Activated CD4-positive, alpha-beta T cell treated with anti-CD3 and anti-CD28 coated beads, Interleukin-2, amount 50 U/mL, for 4 hours (primary cell): ENCODE data around the gene CFAP57.

Source experiments
- DNase-seq, 2 experiments: peaks; one replicate each; pipeline ENCODE4 v3.0.0-alpha.2; 2020

CFAP57 gene

GRCh38 chr1:43256675-43257570 lies 84.8 kb downstream of the CFAP57 start:
- no peak for DNase-seq

DNA sequence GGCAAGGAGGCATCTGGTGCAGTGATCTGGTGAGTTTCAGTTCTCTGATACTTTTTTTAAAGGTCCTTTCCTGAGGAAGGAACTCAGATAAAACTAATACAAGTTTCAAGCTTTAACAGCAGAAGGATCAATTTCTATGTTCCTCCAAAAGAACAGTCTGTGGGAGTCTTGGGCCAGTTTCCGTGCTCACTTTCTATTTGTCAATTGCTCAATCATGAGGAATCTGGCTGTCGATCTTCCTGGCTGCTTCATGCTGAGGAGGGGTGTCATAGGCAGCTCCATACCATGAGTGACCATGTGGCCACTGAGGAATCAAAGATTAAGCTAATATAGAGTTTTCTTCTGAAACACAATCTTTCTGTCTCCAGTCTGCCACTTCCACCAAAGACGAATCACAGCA lies 86.2 kb downstream of the CFAP57 start:
- DNase-seq, result no peak

DNA sequence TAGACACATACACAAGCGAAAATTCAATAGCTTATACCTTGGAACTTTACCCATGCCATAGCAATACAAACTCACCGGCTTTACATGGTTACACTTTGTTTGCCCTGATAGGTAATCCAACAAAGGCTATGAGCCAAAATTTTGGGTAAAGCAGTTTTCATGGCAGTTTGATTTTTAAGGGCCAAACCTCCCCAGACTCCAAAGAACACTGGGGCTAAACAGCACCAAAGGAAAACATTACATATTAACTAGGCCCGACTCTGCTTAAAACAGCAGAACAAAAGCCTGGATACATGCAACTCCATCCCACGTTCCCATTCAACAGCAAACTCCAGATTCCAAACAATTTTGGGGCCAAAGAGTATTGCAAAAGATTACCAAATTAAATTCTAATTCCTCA lies 93.3 kb downstream of the CFAP57 start:
- DNase-seq, result no peak

DNA sequence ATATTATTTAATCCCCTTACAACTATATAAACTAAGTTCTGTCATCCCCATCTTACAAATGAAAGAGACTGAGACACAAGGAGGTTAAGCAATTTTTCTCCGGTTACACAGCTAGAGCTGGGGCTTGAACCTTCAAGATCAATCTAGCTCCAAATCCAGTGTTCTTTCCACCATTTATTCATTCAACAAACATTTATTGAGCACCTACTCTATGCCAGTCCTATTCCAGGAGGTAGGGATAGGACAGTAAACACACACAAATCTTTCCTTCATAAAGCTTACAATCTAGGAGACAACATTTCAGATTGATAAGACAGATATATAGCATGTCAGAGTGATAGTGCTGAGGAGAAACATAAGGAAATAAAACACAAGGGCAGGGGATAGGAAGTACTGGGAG lies 94.8 kb downstream of the CFAP57 start:
- DNase-seq, result no peak

GRCh38 chr1:43267291-43267805 lies 95.2 kb downstream of the CFAP57 start:
- DNase-seq, result no peak

- no peak for DNase-seq
These were observed 95.8 kb downstream of the CFAP57 start for GRCh38 chr1:43267818-43268425.

- DNase-seq, result no peak
These were observed 97.7 kb downstream of the CFAP57 start, which contains the start of gene TMEM125 for GRCh38 chr1:43269627-43270375. Gene TMEM125, plus strand, starts transcription at chr1:43269983. Its CDS starts 2,740 bp downstream, at chr1:43272723.

- no peak for DNase-seq
These were observed 98.4 kb downstream of the CFAP57 start for GRCh38 chr1:43270421-43271095.

- no peak for DNase-seq
These were observed 99.3 kb downstream of the CFAP57 start for GRCh38 chr1:43271186-43272118.

DNA sequence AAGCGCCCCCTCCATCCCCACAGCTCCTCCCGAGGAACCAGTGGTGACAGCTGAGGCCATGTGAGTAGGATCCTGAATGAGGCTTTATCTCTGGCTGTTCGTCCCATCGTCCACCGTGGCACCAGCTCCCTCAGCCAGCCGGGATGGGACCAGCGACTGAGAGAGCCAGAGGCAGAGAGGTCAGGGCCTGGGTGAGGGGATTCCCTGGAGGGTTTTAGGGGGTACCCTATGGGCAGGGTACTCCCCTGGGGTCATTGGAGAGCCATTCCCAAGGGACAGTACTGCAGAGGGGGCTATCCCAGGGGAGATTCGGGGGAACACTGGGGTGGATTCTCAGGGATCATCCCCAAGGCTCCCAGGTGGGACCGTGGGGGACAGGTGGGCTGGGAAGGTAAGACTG lies 100.0 kb downstream of the CFAP57 start:
- DNase-seq, result no peak

DNA sequence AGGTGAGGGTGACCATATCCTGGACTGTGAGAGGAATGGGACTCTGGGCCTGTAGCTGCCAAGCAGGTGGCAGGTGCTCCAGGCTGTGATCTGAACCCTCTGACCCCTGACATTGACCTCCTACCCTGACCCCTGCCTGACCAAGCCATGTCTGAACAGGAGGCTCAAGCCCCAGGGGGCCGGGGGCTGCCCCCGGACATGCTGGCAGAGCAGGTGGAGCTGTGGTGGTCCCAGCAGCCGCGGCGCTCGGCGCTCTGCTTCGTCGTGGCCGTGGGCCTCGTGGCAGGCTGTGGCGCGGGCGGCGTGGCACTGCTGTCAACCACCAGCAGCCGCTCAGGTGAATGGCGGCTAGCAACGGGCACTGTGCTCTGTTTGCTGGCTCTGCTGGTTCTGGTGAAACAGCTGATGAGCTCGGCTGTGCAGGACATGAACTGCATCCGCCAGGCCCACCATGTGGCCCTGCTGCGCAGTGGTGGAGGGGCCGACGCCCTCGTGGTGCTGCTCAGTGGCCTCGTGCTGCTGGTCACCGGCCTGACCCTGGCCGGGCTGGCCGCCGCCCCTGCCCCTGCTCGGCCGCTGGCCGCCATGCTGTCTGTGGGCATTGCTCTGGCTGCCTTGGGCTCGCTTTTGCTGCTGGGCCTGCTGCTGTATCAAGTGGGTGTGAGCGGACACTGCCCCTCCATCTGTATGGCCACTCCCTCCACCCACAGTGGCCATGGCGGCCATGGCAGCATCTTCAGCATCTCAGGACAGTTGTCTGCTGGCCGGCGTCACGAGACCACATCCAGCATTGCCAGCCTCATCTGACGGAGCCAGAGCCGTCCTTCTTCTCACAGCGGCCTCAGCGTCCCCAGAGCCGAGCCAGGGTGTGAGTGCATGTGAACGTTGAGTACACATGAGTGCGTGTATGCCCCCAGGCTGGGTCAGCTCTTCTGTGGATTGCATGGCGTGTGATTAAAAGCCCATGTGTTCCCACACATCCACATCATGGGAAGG lies 100.7 kb downstream of the CFAP57 start:
- no peak for DNase-seq

GRCh38 chr1:43273708-43274107 lies 101.6 kb downstream of the CFAP57 start:
- no peak for DNase-seq

DNA sequence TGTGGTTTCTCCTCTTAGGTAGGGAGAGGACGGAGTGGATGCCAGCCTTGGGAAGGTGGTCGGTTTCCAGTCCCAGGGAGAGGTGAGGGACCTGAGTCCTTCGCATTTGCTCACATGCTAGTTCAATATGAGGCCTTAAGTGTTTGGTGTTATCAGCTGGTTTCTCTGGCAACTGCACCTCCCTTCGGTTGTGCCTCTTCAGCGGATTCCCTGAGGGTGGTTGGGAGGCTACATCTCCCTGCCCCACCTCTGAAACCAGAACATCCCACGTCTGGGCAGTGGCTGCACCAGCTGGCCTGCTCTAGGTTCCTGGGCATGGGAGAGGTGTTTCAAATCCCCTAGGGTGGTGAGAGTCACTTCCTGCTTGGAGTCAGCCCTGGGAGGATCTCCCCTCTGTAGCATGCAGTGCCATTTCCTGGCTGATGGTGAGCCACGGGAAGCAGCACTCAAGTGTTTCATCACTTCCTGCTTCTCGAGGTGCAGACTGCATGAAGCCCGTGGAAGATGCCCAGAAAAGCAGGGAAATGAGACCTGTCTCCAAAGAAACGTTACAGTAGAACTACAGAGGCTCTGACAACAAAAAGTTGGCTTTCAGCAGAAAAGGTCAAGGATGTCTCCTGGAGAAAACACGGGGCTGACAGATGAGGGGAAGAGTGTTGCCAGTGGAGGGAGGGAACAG lies 102.1 kb downstream of the CFAP57 start:
- no peak for DNase-seq

GRCh38 chr1:43274804-43275180 lies 102.7 kb downstream of the CFAP57 start:
- no peak for DNase-seq

GRCh38 chr1:43275826-43276620 lies 103.9 kb downstream of the CFAP57 start:
- no peak for DNase-seq

DNA sequence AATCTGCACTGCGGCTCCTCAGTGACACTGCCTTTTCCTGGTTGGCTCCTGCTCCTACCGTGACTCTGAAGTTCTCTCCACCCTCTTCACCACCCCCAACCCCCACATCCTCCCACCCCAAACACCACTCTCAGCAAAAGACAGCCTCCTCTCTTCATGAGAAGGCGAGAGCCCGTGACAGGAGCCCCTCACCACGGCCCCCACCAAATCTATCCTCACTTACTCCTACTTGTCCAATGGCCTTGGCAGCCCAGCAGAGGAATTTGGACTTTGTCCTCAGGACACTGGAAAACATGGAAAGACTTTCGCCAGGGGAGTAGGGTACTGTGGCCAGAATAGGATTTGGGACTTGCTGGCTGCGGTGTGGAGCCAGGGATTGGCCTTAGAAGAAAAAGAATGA lies 104.5 kb downstream of the CFAP57 start:
- DNase-seq, result no peak

DNA sequence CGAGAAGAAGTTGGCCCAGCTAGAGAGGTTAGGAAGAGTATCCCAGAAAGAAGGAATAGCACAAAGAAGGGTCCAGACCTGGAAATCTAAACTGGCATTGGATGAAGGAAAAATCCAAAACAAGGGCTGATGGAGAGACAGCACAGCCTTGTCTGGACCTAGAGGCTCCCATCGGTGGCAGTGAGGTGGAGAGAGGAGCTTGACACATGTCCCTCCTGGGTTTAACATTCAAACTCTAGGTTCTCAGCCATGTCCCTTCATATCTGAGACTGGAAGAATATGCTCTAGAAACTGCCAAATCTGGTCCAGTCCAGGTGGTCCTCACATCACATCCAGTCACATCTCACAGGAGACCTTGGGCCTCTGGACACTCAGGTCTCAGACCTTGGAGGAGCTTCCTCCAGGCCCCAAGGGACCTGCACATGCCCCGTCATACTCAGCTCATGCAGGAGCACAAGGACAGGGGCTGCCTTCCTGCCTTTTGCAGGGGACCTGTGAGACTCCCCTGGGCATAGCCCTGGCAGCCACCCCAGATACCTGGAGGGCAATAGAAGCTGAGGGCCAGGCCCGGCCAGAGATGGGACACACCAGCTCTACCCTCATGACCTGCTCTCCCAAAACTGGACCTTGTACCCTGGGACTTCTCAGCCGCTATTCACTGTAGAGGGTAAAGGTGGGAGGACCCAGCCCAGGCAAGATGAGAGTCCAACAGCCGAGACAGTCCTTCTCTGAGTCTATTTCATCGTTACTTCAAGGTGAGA lies 105.2 kb downstream of the CFAP57 start:
- DNase-seq, result no peak

- DNase-seq, result no peak
These were observed 107.0 kb downstream of the CFAP57 start for GRCh38 chr1:43279161-43279560.
